GM10248 (cell line): Measurements from ENCODE around the gene PJVK.

Source experiments
- CTCF ChIA-PET: fragments of 300-600 bp; sonication (Branson Sonifier 250); formaldehyde crosslinking; extraction: SDS; loops from one replicate; lab custom pipeline; 2021; ENCODE audit warnings: antibody characterized with exemption; lab: Yijun Ruan, JAX
- POLR2A ChIA-PET: fragments of 350-650 bp; sonication (Branson Sonifier 250); formaldehyde crosslinking; extraction: SDS; loops from one replicate; lab custom pipeline; 2020; ENCODE audit warnings: antibody characterized with exemption; lab: Yijun Ruan, JAX
- DNase-seq: peaks from one replicate; pipeline ENCODE4 v3.0.0; 2012; ENCODE audit errors: extremely low spot score
- CTCF ChIP-seq: IDR thresholded peaks from 2 replicates; pipeline ENCODE4 v1.5.1; 2012; ENCODE audit warnings: mild to moderate bottlenecking, low read depth; ENCODE audit errors: extremely low read depth, missing control alignments, control extremely low read depth

PJVK gene

GRCh38 chr2:178449700-178450523, 1.3 kb upstream of the PJVK start:
- CTCF ChIA-PET: interaction anchor here (0.7 to 3.5 kb wide), 6 partner anchors 10 to 217 kb away, joined by 3 to 18 read pairs (median 5); no protein-coding TSS in a partner anchor
- no peak for DNase-seq
- POLR2A ChIA-PET: interaction anchor here (1.0 kb wide), 1 partner anchor 44 kb away, joined by 3 read pairs; no protein-coding TSS in a partner anchor
- no peak for TF ChIP-seq CTCF

GRCh38 chr2:178450524-178450773, 729 bp upstream of the PJVK start:
- DNase-seq: no peak
- no peak for TF ChIP-seq CTCF
- ChIA-PET CTCF (interaction anchor here (0.9 to 3.5 kb wide), 11 partner anchors 11 to 144 kb away, joined by 3 to 18 read pairs (median 3); no protein-coding TSS in a partner anchor), POLR2A (interaction anchor here (0.6 to 1.0 kb wide), 2 partner anchors 45 to 316 kb away, joined by 3 read pairs; no protein-coding TSS in a partner anchor)

DNA sequence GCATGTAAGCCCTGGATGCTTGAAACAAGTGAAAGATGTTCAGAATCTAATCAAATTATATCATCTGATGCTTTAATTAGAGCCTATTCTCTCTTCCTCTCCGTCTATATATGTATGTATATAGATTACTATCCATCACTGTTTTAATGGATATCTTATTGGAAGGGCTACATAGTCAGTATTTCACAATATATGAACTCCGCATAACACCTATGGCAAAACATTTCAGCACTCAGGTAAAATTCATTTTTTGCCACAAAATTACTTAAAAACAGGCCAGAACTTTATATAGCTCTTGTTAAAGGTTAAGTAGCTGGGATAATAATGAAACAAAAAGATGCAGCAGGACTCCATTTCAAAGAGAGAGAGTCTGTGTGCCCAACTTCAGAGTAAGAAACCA, 1.2 kb downstream of the PJVK start:
- no peak for DNase-seq
- TF ChIP-seq CTCF: no peak
- POLR2A ChIA-PET: no interaction called here
- CTCF ChIA-PET: interaction anchor here (0.9 to 1.3 kb wide), 3 partner anchors 10 to 38 kb away, joined by 3 read pairs; no protein-coding TSS in a partner anchor

DNA sequence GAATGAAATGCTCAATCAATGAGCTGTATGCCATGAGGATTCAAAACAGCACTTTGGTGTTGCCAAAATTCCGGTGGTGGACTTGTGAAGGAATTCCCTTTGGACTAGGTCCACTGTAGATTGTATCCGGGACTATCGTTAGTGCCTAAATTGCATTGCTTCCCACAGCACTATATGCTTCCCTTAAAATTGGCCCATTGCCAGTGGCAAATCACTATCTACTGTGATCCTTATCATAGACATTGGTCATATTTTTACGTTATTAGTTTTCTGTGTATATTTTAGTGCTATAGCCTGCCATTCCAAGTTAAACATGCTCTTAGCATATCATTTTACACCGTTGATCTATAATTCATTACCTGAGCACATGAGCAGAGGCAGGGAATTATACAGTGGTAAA, 1.7 kb downstream of the PJVK start:
- no peak for DNase-seq
- CTCF ChIA-PET: interaction anchor here (0.9 to 1.3 kb wide), 3 partner anchors 10 to 38 kb away, joined by 3 read pairs; no protein-coding TSS in a partner anchor
- POLR2A ChIA-PET: no interaction called here
- TF ChIP-seq CTCF: no peak

- no peak for TF ChIP-seq CTCF
- CTCF ChIA-PET: interaction anchor here (1.5 to 4.6 kb wide), 2 partner anchors 12 to 58 kb away, joined by 3 to 25 read pairs; no protein-coding TSS in a partner anchor
- no peak for DNase-seq
- POLR2A ChIA-PET: no interaction called here
These were observed 4.8 kb downstream of the PJVK start for GRCh38 chr2:178455947-178456346.

DNA sequence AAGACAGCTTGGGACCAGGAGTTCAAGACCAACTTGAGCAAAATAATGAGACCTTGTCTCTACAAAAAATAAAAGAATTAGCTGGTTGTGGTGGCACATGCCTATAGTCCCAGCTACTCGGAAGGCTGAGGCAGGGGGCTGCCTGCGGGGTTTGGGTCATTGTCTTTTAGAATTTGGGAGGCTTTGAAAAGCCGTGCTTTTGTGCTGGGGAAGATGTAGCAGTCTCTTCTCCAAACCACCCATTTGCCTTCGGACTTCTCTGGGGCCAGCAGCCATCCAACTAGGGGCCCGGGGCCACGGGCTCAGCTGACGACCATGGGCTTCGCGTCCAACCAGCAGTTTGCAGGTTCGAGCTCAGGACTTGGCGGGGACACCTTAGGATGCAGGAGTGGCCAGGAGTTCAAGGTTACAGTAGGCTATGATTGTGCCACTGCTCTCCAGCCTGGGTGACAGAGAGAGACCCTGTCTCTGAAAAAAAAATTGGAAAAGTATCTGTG, 6.3 kb downstream of the PJVK start:
- DNase-seq: no peak
- no peak for TF ChIP-seq CTCF
- POLR2A ChIA-PET: no interaction called here
- CTCF ChIA-PET: interaction anchor here (1.5 to 4.6 kb wide), 3 partner anchors 10 to 59 kb away, joined by 3 to 25 read pairs (median 3); no protein-coding TSS in a partner anchor
